Raji (cell line): ENCODE measurements around the gene DGKI.

Experiments used
- POLR2A ChIP-seq: IDR thresholded peaks from 2 replicates; pipeline ENCODE4 v1.6.1; 2011; ENCODE audit warnings: low read depth, low read length, control low read depth; ENCODE audit not compliant: insufficient read depth

Gene DGKI

DNA sequence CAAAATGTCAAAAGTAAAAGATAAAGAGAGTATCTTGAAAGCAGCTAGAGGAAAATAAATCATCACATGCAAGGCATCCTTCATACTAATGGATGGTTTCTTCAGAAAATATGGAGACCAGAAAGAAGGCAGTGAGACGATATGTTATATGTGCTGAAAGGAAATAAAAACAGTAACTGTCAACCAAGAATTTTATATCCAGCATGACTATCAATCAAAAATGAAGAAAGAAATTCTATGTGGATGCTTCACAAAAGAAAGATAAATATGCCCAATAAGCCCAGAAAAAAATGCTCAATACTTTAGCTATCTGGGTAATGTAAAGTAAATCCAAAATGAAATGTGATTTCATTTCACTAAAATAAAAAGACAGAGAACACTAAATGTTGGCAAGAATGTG lies 142.1 kb downstream of the DGKI start:
- TF ChIP-seq POLR2A = no peak

DNA sequence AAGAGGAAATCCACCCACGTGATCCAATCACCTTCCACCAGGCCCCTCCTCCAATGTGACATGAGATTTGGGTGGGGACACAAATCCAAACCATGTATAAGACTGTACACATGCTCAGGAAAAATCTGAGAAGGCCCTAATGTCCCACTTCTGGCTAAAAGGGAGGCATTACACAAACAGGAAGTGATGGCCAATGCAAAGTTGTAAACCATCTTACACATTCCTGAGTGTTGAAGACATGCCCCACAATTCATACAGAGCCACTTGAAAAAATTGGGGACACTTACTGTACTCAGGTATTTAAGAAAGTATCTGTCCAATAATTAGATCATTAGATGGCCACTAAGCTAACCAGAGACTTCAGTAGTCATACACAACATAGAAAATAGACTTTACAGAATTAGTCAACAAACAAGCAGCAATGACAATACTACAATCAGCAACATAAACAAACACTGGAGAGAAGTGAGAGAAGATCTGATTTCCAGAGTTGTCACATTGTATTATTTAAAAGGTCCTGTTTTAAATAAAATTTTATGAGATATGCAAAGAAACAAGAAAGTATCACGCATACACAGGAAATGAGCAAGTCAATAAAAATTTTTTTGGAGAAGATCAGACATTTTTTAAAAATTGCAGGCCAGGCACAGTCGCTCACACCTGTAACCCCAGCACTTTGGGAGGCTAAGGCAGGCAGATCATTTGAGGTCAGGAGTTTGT lies 143.3 kb downstream of the DGKI start:
- no peak for TF ChIP-seq POLR2A

DNA sequence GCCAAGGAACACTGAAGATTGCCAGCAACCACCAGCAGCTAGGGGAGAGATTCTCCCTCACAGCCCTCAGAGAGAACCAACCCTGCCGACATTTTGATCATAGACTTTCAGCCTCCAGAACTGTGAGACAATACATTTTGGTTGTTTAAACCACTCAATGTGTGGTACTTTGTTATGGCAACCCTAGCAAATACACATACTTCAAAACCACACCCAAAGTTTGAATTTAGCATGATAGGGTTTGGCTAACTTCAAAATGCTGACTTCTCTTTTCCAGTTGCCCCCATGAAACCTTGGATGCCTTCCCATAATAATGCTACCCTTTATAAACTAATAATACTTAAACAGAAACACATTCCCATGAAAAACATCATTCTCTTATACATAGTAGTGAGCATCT lies 149.8 kb downstream of the DGKI start:
- TF ChIP-seq POLR2A = no peak

DNA sequence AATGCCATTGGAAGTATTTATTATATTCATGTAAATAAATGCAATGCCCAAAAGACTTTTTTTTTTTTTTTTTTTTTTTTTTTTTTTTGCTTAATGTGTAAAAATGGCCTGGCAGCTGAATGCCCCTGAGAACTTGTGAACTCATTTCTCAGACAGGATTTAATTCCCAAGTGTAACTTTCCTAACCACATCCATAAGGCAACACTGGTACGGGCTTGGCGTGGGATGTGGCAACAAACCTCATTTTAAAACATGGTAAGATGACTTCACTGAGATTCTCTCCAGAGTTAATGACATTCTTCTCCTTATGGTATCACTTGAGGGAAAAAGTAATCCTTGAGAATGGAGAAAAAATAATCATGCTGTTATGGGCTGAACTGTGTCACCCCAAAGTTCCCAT lies 150.4 kb downstream of the DGKI start:
- no peak for TF ChIP-seq POLR2A

GRCh38 chr7:137695942-137696341 lies 150.8 kb downstream of the DGKI start:
- TF ChIP-seq POLR2A = no peak

DNA sequence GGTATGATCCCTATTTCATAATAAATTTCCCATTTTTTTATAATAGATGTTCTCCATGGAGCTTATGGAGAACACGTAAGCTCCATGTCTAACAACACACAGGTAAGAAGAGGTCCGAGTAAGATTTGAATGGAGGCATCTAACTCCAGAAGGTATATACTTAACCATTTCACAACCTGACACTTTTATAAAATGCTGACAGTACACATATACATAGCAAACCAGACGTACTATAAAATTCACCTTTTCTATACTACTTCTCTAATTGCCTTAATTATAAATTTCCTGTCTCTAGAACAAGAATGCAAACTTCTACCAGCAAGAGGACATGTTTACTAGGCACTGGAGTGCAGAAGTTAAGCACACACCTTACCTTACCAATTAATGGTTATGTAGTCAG lies 151.3 kb downstream of the DGKI start:
- TF ChIP-seq POLR2A = no peak

- no peak for TF ChIP-seq POLR2A
These were observed 152.4 kb downstream of the DGKI start for GRCh38 chr7:137694405-137694804.

- no peak for TF ChIP-seq POLR2A
These were observed 154.4 kb downstream of the DGKI start for GRCh38 chr7:137692399-137692798.

- TF ChIP-seq POLR2A = no peak
These were observed 155.2 kb downstream of the DGKI start for GRCh38 chr7:137691566-137691965.

GRCh38 chr7:137690635-137691034 lies 156.1 kb downstream of the DGKI start:
- TF ChIP-seq POLR2A = no peak

DNA sequence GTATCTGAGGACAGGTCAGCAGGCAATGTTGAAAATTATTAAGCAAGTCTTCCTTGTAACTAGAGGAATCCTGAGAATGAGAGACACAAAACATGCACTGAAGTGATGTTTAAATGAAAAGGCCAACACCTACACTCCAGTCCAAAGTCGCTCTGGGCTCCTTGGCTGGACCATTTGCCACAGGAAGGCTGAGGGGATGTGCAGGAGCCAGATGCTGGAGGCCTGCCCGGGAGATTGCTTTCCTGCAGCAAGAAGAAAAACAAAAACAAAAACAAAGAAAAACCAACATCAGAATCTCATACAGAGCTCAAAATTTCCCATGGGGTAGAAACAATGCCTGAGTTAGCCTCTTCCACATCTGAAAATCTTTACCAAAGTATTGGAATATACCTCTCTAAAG lies 157.0 kb downstream of the DGKI start:
- no peak for TF ChIP-seq POLR2A

DNA sequence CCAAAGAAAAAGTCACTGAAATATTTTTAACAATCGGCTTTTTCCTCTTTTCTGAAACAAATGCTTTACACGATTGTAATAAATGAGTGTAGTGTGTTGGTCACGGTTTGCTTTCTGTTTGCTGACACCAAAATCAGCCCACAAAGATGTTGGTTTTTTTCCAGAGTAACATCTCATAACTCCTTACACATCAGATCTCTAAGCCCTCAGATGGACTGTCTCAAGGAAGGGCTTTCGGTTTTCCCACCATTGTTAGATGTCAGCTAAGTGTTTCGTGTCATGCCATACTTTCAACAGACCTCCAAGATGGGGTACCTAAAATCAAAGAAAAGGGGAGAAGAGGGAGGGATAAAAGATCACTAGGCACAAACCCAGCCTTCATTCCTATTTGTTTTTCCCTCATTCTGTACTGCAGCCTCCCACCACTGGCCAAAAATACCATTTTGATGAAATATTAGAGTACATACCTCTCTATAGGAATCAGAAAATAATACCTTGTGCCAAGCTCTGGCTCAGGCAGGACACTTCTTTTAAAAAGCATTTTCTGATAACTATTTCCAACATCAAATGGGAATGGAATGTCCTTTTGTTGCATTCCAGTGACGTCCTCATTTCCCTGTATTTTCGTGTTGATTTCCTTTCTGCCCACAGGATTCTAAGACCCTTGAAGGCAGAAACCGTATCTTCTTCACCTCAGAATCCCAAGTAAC lies 159.1 kb downstream of the DGKI start:
- TF ChIP-seq POLR2A = no peak

GRCh38 chr7:137685433-137686164 lies 161.2 kb downstream of the DGKI start:
- TF ChIP-seq POLR2A = no peak

- TF ChIP-seq POLR2A = no peak
These were observed 162.0 kb downstream of the DGKI start for GRCh38 chr7:137684776-137685175.

DNA sequence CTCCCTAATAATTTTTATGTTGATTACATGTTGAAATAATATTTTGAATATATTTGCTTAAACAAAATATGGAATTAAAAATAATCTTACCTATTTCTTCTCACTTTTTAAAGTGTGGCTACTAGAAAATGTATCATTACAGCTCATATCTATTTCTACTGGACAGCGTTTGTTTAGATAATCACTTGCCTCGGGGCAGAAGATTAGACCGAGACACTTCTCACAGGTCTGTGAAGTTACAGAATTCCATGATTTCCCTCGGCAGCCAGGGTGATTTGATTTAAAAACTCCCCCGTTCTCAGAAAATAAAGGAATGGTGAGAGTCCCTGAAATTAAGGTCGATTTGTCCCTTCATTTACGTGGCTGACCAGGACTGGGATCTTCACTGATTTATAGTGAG lies 162.5 kb downstream of the DGKI start:
- no peak for TF ChIP-seq POLR2A

DNA sequence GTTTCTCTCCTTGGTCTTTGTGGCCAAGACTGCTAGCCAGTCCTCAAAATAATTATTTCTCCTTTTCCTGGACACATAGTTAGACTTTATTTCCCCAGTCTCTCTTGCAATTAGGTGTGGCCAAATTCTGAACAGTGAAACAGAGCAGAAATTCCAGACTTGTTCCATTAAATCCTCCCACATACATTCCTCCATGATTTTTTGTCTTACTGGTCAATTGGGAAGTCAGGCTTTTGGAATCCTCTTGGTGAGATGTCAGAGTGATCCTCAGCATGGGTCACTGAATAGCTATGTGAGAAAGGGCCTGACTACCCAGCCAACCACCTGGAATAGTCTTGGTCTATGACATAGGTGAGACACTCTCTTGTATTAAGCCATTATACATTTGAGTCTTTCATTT lies 164.2 kb downstream of the DGKI start:
- TF ChIP-seq POLR2A = no peak

- TF ChIP-seq POLR2A = no peak
These were observed 164.9 kb downstream of the DGKI start for GRCh38 chr7:137681657-137682562.
